Hepatocyte (in vitro differentiated cells): ENCODE results near the gene ADGRL3. TPM values are rescaled to one million over a fixed set of nuclear protein-coding genes. Genes with fewer than 3 reads are reported as not detected.
A peak's percentile ranks its signal among the peaks of the same experiment; 100 is the strongest.
"Not testable (repeated sequence)": the region's sequence is repeated elsewhere in the genome, so short reads cannot be mapped to it uniquely, and the experiment has no call there.

Experiments used
- DNase-seq: peaks from one replicate; pipeline ENCODE4 v3.0.0-alpha.2; 2016; ENCODE audit warnings: low spot score
- H2AFZ ChIP-seq: fragments of 200-600 bp; sonication (generic); 2 replicates; pipeline ENCODE4 v1.6.0; 2016; ENCODE audit warnings: antibody characterized with exemption, mild to moderate bottlenecking
- H3K27ac ChIP-seq: fragments of 200-600 bp; sonication (generic); 2 replicates; pipeline ENCODE4 v1.5.1; 2016; ENCODE audit warnings: mild to moderate bottlenecking
- H3K27me3 ChIP-seq: fragments of 200-600 bp; sonication (generic); 2 replicates; pipeline ENCODE4 v1.6.1; 2016
- H3K36me3 ChIP-seq: fragments of 200-600 bp; sonication (generic); replicated peaks from 2 replicates; pipeline ENCODE4 v1.5.1; 2016; ENCODE audit warnings: low read depth; ENCODE audit not compliant: insufficient read depth
- H3K4me1 ChIP-seq: fragments of 200-600 bp; sonication (generic); 2 replicates; pipeline ENCODE4 v1.5.1; 2016; ENCODE audit warnings: mild to moderate bottlenecking, moderate library complexity; ENCODE audit not compliant: insufficient read depth
- H3K4me2 ChIP-seq: fragments of 200-600 bp; sonication (generic); 2 replicates; pipeline ENCODE4 v1.6.0; 2016
- H3K4me3 ChIP-seq: fragments of 200-600 bp; sonication (generic); 2 replicates; pipeline ENCODE4 v1.5.1; 2016; ENCODE audit warnings: mild to moderate bottlenecking
- H3K79me2 ChIP-seq: fragments of 200-600 bp; sonication (generic); 2 replicates; pipeline ENCODE4 v1.6.0; 2017; ENCODE audit warnings: mild to moderate bottlenecking
- H3K9me2 ChIP-seq: fragments of 200-600 bp; sonication (generic); replicated peaks from 2 replicates; pipeline ENCODE4 v1.6.0; 2017; ENCODE audit warnings: mild to moderate bottlenecking; ENCODE audit not compliant: insufficient read depth
- H3K9me3 ChIP-seq: fragments of 200-600 bp; sonication (generic); 2 replicates; pipeline ENCODE4 v1.5.1; 2016; ENCODE audit warnings: low read depth, mild to moderate bottlenecking
- H4K20me1 ChIP-seq: fragments of 200-600 bp; sonication (generic); 2 replicates; pipeline ENCODE4 v1.6.0; 2016; ENCODE audit warnings: mild to moderate bottlenecking; ENCODE audit not compliant: insufficient read depth, poor library complexity, severe bottlenecking
- EZH2 ChIP-seq: fragments of 200-600 bp; sonication (generic); IDR thresholded peaks from 2 replicates; pipeline ENCODE4 v1.6.1; 2016; ENCODE audit warnings: antibody characterized with exemption, mild to moderate bottlenecking, borderline replicate concordance
- EZH2phosphoT487 ChIP-seq: fragments of 200-600 bp; sonication (generic); IDR thresholded peaks from one replicate; pipeline ENCODE4 v1.6.1; 2018; ENCODE audit warnings: antibody characterized with exemption, mild to moderate bottlenecking, low read depth, moderate library complexity; ENCODE audit not compliant: unreplicated experiment, severe bottlenecking
- WGBS: methylation state at CpG from one replicate; pipeline ENCODE4 v1.1.6; 2016; ENCODE audit warnings: low lambda C conversion rate; ENCODE audit errors: missing lambda C conversion rate; 5-methylcytosine and 5-hydroxymethylcytosine counted together
- polyA plus RNA-seq: library from polyadenylated mRNA; unstranded; fragments of >200 nt; fragmentation: Nextera tagmentation; extraction: Ambion mirVana; gene quantifications from 2 replicates; pipeline ENCODE4 v1.2.1, GENCODE V29; 2016
- total RNA-seq: library from RNA; depleted of rRNA; stranded (reverse); fragments of >200 nt; gene quantifications from 2 replicates; pipeline ENCODE4 v1.2.3, GENCODE V29; 2014
- TF ChIP-seq, protein P1 (sequence below): fragments of 200-600 bp; sonication (generic); IDR thresholded peaks from 2 replicates; pipeline ENCODE4 v1.5.1; 2016; ENCODE audit warnings: antibody characterized with exemption, mild to moderate bottlenecking; ENCODE audit not compliant: poor library complexity

The ADGRL3 gene
- total and polyA plus RNA-seq, 2 experiments from 2014 or later, result 4.4 to 21.2 TPM

DNA sequence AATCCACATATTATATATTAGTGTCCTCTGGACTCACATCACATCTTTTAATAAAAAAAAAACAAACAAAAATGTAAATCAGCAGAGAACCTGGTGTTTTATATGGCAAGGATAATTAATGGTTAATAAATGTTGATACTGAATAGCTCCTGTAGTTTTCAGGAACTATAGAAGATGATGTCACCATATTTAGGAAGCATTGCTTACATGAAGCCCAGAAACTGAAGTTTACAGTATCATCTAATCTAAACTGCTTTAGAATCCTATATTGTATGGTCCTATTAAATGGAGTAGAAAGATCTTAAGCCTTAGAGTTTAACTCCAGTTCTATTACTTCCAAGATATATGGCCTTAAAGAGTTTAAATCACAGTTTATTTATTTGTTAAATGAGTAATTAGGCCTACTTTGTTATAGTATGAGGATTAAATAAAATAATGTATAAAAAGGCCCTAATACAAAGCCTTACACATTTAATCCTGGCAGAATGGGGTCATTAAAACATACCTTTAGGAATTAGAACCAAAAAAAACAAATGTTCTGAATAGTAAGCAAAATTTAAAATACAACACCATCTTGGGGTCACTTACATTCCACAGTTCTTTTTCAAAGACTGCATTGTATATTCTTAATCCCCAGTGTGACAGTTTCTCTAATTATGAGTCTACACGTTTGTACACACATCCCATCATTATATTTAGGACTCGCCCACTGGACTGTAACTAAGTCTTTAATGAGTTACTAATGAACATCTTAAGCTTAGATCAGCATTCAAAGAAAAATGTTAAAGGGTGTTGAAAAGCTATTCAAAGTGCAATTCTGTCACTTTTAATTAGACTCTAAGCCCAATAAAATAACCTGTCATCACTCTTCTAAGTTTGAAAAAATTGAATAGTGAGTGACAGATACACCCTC lies 305.9 kb downstream of the ADGRL3 start:
- Histone ChIP-seq H3K9me2 (no peaks in the 10 kb centered on the region), H3K79me2 (no peaks in the 10 kb centered on the region), H2AFZ (no peak overlapping the region), H4K20me1 (no peaks in the 10 kb centered on the region), H3K36me3 (no peaks in the 10 kb centered on the region), H3K9me3 (no peaks in the 10 kb centered on the region), H3K4me3 (no peak overlapping the region), H3K4me2 (no peak overlapping the region), H3K27me3 (no peaks in the 10 kb centered on the region), H3K4me1 (no peaks in the 10 kb centered on the region), H3K27ac (no peak overlapping the region)
- no peak for DNase-seq
- TF ChIP-seq EZH2phosphoT487, result no peak
- TF ChIP-seq, protein P1, sequence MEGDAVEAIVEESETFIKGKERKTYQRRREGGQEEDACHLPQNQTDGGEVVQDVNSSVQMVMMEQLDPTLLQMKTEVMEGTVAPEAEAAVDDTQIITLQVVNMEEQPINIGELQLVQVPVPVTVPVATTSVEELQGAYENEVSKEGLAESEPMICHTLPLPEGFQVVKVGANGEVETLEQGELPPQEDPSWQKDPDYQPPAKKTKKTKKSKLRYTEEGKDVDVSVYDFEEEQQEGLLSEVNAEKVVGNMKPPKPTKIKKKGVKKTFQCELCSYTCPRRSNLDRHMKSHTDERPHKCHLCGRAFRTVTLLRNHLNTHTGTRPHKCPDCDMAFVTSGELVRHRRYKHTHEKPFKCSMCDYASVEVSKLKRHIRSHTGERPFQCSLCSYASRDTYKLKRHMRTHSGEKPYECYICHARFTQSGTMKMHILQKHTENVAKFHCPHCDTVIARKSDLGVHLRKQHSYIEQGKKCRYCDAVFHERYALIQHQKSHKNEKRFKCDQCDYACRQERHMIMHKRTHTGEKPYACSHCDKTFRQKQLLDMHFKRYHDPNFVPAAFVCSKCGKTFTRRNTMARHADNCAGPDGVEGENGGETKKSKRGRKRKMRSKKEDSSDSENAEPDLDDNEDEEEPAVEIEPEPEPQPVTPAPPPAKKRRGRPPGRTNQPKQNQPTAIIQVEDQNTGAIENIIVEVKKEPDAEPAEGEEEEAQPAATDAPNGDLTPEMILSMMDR, result no peak
- no peak for TF ChIP-seq EZH2
- 80% methylated on average over 2 of the region's 2 CpGs for WGBS

DNA sequence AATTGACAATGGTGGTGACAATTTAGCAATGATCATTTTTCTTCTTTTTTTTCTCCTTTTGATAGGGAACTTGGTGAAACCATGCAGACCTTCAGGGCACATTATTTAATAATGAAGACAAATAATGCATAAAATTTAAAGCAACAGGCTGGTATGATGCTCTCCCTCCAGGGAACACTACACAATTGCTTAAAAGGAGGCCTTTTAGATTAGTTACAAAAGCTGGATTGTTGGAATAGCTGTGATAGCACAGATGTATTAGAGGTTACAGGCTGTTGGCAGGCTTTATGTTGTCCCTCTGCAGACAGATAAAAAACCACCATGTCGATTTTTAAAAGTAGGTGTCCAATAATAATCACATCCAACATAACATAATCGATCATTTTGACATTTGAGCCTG lies 307.0 kb downstream of the ADGRL3 start:
- WGBS, result 75% methylated on average over 2 of the region's 2 CpGs
- TF ChIP-seq EZH2, result no peak
- TF ChIP-seq EZH2phosphoT487, result no peak
- TF ChIP-seq, protein P1, result no peak
- no peak overlapping the region for H3K4me3 ChIP-seq
- no peak for DNase-seq
- H3K9me3 ChIP-seq, result no peaks in the 10 kb centered on the region
- H2AFZ ChIP-seq, result no peak overlapping the region
- no peaks in the 10 kb centered on the region for H3K4me1 ChIP-seq
- no peaks in the 10 kb centered on the region for H3K79me2 ChIP-seq
- H3K4me2 ChIP-seq, result no peak overlapping the region
- no peak overlapping the region for H3K27ac ChIP-seq
- H3K9me2 ChIP-seq, result no peaks in the 10 kb centered on the region
- no peaks in the 10 kb centered on the region for H4K20me1 ChIP-seq
- H3K27me3 ChIP-seq, result no peaks in the 10 kb centered on the region
- no peaks in the 10 kb centered on the region for H3K36me3 ChIP-seq

DNA sequence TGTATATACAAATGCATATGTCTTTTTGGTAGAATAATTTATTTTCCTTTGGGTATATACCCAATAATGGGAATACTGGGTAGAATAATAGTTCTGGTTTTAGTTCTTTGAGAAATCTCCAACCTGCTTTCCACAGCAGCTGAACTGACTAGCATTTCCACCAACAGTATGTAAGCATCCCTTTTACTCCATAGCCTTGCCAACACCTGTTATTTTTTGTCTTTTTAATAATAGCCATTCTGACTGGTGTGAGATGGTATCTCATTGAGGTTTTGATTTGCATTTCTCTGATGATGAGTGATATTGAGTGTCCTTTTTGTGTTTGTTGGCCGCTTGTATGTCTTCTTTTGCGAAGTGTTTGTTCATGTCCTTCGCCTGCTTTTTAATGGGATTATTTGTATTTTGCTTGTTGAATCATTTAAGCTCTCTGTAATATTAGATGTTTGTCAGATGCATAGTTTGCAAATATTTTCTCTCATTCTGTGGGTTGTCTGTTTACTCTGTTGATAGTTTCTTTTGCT lies 309.7 kb downstream of the ADGRL3 start:
- not testable (repeated sequence) for H3K27ac ChIP-seq, H3K4me2 ChIP-seq, H3K4me3 ChIP-seq, H3K4me1 ChIP-seq, H3K36me3 ChIP-seq, H3K9me2 ChIP-seq, H3K27me3 ChIP-seq, H2AFZ ChIP-seq, H3K9me3 ChIP-seq, H3K79me2 ChIP-seq, DNase-seq, H4K20me1 ChIP-seq
- WGBS, result 90% methylated on average over 3 of the region's 3 CpGs

DNA sequence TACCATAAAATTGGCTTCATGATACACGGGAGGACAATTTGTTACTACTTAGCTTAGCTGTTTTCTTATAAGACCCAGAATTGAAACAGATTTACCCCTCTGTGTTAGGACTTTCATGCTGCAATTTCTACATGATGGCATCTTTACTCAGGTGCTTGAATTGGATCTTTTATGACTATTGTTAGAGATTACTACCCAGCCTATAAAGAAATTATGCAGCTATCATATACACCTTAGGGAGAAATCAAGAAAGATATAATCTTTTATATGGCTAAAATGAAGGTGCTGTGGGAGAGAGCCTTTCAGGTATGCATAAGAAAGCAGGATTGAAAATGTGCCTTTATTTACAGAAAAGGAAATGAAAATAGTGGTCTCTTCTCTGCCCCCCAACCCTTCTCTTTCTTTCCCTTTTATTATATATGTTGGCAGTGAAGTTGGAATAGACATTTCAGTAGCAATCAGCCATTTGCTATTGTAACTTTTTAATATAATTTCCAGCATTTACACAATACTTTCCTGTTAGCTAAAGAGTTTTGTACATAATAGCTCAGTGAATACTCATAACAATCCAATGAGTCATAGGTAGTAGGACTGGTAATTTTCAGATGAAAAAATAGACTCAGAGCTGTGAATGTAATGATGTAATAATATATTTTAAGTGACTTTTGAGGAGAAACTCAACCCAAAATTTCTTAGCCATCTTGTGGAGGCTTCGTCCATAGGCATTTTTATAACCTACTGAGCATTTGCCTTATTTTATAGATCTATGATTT lies 311.8 kb downstream of the ADGRL3 start:
- no peaks in the 10 kb centered on the region for H3K4me1 ChIP-seq
- no peak overlapping the region for H3K4me3 ChIP-seq
- H3K9me3 ChIP-seq, result no peaks in the 10 kb centered on the region
- H3K4me2 ChIP-seq, result no peak overlapping the region
- WGBS, result 83% methylated on average over 2 of the region's 2 CpGs
- H3K27ac ChIP-seq, result no peak overlapping the region
- H3K27me3 ChIP-seq, result no peaks in the 10 kb centered on the region
- H3K9me2 ChIP-seq, result no peaks in the 10 kb centered on the region
- no peaks in the 10 kb centered on the region for H3K79me2 ChIP-seq
- H3K36me3 ChIP-seq, result no peaks in the 10 kb centered on the region
- TF ChIP-seq, protein P1, result no peak
- TF ChIP-seq EZH2 (no peak), EZH2phosphoT487 (no peak)
- no peaks in the 10 kb centered on the region for H4K20me1 ChIP-seq
- DNase-seq, result peak; percentile 10
- H2AFZ ChIP-seq, result no peak overlapping the region
